HL-60/S4 treated with phorbol 12-myristate 13-acetate at 8.2 ng/mL for 4 days and 3 days (cell line): ENCODE results near the gene SC5D.

Experiments used
- in situ Hi-C: fragments of 300-500 bp; cut with MboI; formaldehyde crosslinking; loops from 2 replicates; pipeline ENCODE4 v1.15.0; 2022; ENCODE audit warnings: low sequenced_read_pairs

SC5D gene

DNA sequence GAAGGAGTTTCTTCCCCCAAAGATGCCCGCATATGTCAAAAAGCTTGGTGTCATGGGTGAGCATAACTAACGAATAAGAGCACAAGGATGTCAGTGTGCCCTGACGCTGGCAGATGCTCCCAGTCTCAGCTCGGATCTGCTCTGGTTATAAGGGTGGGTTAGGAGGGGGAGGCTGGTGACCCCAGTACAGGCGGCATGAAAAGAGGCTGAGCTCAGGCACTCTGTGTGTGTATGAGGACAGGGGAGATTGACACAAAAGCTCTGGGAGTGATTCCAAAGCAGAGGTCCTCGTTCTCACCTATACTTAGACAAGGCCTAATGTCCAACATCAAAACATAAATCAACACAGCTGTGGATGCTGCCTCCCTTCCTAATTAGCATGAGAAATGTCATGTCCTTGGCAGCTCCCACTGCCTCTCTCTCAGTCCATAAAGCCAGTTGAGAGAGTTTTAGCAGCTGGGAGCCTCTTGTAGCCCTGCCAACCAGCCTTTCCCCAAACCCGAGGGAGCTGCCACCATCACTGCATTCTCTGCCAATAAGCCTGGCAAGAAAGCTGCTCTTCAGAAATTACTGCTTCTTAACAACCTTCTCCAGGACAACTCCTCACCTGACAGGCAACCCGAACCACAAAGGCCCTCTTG lies 59.8 kb downstream of the SC5D start:
- in situ Hi-C loops = no loop called here

DNA sequence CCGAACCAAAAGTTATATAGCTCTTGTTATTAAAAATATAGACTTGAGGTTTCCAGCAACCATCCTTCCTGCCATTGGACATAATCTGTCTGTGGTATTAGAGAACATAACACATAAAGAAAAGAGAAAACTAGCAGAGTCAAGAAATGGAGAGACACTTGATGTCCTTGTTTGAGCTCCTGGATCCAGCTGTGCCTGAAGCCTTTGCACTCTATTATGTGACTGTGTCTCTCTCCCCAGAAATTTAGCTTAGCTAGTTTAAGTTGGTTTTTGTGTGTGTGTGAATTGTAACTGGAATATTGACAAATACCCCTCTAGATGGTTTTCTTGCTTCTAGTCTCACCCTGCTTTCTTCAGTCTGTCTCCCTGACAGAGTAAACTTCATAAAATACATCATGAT lies 61.6 kb downstream of the SC5D start:
- in situ Hi-C loops = no loop called here

DNA sequence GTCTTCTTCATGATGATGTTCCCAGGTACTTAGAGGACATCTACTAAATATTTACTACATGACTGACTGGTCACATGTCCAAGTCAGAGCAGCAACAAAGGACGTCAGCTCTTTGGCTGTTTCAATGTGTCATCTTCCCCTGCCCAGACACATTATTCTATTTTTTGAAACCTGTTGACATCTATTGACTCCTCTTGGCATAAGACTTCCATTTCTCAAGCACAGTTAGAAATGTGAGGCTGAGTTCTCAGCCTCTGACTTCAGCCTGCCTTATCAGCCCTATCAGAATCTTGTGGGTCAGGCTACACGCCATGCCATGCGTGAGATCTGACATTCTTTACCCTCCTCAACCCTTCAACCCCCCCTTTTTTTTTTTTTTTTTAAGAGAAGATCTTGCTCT lies 63.8 kb downstream of the SC5D start:
- in situ Hi-C loops = no loop called here
